CD4-positive, alpha-beta T cell treated with Interleukin-4 for 1 hour (primary cell): ENCODE measurements around the gene SPAG5.

ENCODE experiments used
- DNase-seq, 2 donors: peaks; one replicate each; pipeline ENCODE4 v3.0.0-alpha.2; 2020 to 2022

Gene SPAG5

DNA sequence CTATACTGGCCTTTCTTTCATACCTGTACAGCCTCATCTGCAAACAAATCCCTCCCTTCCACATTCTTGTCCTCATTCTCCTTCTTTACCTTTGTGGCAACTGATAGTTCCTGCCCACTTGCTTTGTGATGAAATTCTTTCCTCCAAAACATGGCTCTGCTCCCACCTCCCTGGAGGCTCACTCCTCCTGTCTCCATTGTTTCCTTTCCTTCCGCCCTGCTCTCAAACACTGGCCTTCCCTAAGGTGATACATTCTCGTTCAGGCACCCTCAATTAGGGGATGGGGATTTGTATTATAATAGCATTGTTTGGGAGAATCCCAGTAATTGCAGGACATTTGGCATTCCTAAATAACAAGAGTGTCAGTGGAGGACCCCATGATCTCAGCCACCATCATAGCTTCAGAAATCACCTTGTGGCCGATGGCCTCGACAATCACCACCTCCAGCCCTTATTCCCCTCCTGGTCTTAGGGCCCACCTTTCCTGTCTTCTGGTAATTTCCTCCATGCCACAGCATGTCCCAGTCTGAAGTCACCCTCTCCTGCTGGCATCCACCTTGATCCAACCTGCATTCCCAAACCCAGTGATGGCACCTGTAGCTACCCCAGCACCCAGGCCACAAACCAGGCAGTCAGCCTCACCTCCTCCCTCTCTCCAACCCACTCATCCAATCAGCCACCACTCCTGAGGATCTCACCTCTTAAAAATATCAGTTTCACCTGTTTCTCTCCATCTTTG, 54.3 kb downstream of the SPAG5 start:
- no peak for DNase-seq

DNA sequence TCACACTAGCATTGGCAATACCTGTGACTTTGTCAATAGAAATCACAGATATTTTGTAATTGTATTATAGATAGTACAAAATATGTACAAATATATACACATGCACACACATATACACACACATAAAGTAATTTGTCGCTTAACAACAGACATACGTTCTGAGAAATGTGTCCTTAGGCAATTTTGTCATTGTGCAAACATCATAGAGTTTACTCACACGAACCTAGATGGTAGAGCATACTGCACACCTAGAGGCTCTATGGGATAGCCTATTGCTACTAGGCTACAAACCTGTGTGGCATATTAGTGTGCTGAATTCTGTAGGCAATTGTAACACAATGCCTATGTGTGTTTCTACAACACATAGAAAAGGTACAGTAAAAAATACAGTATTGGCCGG, 57.4 kb downstream of the SPAG5 start:
- no peak for DNase-seq

DNA sequence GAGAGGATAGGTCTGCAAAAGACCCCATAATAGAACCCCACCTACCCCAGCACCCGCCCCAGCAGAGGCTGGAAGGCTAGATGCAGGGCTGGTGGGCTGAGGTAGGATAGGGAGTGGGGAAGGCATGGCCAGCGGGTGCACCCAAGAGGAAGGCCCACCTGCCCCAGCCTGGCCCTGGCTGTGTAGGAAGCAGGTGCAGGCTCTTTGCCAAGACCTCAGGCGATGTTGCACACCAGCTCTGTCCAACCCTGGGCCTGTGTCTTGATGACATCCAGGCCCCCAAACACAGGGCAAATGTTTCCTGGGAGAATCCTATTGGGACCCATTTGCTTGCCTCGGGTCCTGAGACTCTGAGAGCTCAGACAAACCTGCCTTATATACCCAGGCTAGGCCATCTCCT, 58.6 kb downstream of the SPAG5 start:
- DNase-seq = no peak

DNA sequence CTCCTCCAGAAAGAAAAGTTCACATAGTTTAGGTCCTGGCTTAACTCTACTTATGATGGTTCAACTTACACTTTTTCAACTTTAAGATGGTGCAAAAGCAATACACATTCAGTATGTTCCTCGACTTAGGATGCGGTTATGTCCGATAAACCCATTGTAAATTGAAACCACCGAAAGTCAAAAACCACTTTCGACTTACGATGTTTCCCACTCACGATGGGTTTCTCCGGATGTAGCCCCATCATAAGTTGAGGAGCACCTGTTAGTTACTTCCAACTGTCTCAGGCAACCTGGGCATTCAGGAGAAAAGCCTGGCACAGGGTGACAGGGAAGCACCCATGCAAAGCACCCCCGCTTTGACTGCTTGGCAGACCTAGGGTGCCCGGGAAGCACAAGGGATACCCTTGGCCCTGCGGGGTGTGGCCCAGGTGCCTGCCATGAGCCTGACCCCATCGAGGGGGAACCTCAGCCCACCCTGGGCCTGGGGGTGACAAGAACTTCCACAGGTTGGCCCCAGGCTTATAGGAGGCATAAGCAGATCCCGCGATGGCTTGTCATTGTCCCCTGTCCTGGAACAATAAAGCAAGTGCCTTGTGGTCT, 60.4 kb downstream of the SPAG5 start:
- no peak for DNase-seq

DNA sequence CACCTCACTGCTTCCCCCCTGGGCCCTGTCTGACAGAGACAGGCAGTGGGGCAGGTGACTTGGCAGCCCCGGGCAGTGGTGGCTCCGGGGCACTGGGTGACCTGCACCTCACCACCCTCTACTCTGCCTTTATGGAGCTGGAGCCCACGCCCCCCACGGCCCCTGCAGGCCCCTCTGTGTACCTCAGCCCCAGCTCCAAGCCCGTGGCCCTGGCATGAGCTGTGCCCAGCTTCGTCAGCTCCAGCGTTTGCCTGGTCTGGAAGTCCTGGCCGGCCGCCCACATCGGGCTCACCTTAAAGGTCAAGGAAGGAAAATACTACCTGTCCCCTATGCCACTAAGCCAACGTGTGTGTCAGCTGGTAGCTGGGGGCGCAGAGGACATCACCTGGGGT, 61.6 kb downstream of the SPAG5 start:
- DNase-seq = no peak

DNA sequence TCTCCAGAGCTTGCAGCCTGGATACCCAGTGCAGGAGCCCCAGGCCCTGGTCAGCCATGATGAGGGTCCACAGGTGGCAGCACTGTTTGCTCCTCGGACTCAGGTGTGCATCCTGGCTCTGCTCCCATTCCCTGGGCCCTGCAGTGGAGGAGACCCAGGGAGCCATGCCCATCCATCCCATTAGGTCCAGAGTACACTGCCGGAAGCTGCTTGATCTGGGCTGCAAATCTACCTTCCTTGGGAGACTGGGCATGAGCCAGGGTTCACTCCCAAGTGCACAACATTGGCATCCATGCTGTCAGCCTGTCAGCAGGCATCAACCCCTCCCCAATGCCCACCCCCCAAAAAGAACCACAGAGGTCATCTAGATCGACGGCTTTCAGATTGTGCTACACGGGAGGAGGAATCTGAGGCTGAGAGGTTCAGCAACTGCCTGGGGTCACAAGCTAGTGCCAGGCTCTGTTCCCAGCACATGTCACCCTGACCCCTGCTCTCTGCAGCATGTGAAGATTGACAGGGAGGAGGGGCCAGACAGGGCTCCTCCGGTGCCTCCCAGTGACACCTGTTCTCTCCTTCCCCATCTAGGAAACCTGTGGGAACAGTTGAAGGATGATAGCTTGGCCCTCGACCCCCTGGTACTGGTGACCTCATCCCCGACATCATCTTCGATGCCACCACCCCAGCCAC, 62.1 kb downstream of the SPAG5 start:
- DNase-seq = no peak

DNA sequence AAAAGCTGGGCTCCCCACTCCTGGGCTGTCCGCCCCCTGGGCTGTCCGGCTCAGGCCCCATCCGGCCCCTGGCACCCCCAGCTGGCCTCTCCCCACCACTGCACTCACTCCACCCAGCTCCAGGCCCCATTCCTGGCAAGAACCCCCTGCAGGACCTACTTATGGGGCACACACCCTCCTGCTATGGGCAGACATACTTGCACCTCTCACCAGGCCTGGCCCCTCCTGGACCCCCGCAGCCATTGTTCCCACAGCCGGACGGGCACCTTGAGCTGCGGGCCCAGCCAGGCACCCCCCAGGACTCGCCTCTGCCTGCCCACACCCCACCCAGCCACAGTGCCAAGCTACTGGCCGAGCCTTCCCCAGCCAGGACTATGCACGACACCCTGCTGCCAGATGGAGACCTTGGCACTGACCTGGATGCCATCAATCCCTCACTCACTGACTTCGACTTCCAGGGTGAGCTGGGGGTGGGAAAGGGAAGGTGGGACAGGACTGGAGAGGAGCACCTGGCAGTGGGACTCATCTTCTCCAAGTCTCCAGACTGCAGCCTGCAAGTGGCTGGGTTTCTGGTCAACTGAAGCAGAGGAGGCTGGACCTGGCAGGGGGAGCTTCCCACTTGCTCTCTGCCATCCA, 64.0 kb downstream of the SPAG5 start:
- DNase-seq = no peak

DNA sequence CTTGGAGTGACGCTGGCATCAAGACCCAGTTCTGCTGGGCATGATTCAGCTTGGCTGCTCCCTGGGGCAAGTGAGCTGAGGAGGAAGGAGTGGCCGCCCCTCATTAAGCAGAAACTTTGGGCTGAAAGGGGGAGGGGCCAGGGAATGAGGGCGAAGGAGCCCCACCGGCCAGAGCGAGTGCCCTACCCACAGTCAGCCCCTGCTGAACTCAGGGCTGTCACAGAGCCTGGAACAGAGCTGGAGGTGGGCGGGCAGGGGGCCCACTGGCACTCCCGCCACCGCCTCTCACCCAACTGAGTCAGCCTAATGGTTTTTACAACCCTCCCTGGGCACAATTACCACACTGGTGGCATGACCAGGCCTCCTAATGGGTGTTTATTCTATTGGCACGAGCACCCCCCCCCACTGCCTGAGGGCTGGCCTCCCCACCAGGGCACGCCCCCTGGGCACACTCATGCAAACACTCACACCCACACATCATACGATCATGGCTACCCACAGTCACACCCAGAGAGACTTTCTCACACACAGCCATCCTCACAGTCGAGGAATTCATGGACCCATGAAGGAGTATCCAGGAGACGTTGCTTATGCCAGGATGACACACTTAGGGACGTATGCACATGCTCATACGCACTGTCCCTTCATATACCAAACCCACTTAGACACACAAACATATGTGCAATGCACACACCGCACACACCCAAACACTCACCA, 65.6 kb downstream of the SPAG5 start:
- no peak for DNase-seq

DNA sequence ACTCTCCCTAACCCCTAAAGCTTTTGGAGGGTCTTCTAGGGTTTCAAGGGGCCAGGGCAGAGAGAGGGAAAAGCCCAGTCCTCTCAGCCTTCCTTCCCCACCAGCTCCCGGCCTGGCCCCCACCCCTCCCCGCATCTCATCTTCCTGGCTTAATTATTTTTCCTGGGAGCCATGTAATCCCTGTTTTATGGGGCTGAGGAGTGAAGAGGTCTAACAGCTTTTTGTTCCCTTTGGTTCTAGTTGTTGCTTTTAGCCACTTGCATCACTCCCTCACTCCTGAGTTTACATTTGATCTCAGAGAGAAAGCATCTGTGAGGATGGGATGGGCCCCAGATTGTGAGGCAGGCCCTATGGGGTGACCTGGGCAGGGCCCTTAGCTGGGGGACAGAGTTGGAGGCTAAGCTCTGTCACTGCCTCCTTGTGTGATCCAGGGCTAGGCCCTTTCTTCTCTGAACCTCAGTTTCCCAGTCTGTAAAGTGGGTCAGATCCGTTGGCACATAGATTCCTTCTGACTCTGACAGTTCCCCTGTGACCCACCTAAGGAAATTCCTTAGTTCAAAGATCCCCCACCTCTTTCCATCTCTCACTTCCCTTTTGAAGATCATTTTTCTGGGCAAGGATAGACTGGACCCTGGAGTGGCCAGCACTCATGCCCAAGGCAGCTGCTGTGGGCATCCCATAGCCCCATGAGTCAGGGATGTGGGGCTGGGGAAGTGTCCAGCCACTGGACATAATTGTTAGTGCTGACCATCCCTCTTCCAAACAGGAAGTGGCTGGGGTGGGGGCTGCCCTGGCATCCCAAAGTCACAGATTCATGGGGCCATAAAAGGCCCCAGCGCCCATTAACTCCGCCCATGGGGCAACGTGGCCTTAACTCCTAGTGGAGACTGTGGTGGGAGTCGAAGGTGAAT, 66.5 kb downstream of the SPAG5 start:
- no peak for DNase-seq

DNA sequence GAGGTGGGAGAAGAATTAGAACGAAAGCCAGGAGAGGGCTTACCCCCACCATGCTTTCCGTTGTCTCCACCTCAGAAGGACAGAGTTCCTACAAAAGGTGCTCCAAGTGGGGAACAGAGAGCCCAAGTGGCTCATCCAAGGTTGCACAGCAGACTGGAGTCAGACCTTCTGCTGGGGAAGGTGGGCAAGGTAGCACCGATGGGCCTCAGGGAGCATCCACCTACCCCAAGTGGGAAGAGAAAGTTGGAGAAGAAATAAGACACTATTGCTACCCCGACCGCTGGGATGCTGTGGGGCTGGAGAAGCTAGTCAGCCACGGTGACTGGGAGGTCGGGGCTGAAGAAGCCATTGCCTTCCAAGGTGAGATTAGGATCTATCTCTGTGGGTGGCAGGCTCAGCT, 67.9 kb downstream of the SPAG5 start:
- no peak for DNase-seq

DNA sequence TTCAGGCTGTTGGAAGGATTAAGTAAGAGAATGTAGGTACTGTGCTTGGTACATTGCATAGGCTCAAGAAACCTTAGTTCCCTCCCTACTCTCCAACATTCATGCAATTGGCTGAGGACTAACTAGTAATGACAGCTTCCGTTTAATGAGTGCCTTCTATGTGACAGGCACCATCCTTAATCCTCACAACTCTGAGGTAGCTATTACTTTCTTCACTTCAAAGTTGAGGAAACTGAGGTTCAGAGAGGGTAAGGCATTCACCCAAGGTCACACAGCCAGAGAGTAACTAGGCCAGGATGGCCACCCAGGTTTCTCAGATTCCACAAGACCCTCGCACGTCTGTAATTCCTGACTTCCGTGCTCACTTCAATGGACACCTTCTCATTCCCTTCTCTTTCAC, 68.6 kb downstream of the SPAG5 start:
- no peak for DNase-seq

DNA sequence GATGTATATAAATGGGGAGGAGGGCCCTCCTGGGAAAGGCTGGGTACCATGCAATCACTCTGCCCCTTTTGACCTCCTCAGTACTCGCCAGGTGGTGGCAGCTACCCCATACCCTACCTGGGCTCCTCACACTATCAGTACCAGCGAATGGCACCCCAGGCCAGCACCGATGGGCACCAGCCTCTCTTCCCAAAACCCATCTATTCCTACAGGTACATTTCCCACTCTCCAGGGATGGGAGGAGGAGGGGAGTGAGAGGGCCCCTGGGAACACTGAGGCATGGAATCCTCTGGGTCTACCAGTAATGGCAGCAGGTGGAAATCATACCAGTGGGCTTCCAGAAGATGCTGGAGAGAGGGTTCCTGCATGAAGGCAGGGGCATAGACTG, 69.8 kb downstream of the SPAG5 start:
- no peak for DNase-seq

DNA sequence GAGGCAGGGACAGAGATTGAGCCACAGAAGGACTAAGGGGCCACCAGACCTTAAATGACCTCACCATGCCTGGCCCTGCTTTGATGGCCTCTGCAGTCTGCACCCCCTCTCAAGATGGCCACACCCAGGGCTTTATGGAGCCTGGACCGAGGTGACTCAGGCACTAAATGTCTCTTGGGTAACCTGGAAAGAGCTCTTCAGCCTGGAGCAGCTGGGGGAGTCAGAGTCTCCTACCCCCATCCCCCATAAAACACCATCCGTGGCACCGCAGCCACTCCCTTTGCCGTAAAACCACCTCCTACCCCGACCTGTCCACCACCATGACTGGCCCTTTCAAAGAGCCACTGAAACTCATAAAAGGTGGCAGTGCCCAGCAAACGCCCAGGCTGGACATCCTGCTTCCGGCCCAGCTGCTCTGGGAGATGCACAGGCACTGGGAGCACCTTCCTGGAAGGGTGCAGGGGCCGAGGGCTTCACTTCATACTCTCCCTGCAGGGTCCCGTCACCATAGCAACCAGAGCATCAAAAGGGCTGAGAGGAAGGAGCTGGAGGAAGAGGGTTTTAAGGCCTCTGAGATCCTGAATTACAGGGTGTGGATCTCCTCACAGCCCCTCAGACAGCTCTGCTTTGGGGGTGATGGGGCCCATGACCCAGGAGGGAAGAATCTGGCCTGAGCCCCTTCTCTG, 70.4 kb downstream of the SPAG5 start:
- DNase-seq = no peak

DNA sequence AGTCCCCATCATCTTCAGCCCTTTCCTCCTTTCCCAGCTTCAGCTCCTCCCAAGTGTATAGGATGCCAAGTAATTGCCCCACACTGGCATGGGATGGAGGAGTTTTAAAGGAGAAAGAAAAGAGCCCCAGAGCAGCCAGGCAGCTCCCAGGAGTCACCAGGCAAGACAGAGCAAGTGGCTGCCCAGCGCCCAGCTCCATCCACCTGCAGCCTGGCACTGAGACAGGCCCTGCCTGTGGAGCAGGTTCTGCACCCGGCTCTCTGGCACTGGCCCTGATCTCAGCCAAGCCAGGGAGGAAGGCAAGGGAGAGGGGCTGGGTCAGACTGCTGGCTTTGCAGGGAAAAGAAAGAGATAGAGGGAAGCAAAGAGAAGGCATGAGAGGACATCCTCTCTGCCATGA, 71.0 kb downstream of the SPAG5 start:
- no peak for DNase-seq
